ENCODE results near the gene AMDHD2. TPM values are rescaled to one million over a fixed set of nuclear protein-coding genes. Genes with fewer than 3 reads are reported as not detected.
A peak's percentile ranks its signal among the peaks of the same experiment; 100 is the strongest.

Gene AMDHD2
- total RNA-seq, 8 experiments from 2014 or later, result 5.6 to 41.7 (median 14.4) TPM

DNA sequence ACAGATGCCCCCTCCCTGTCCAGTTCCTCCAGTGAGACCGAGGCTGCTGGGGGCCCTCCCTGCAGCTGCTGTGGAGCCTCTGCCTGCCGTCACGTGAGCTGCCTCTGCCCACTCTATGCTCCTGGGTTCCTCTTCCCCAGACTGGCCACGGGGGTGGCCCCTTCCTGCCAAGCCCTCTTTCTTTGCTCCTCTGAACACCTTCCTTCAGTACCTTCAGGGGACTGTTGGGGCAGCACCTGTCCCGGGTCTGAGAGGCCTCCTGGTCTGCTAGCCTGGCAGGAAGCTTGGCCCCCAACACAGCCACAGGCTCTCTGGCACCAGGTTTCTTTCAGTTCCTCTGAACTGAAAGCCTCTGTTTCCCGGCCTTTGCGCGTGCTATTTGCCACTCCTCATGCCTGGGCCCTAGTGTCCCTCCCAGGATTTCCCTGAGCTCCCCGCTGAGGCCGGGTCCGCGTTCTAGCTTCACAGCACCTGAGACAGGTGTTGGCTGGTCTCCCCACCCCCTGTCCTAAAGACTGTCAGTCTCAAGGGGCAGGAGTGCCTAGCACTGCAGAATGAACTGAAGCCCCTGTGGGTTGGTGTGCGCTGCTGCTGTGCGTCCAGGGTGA, 13.0 kb upstream of the AMDHD2 start:
- 53 to 94% (median 75%) methylated on average over 3 to 4 of the region's 14 CpGs; no CpG with 5 or more reads in 7 of the 10 experiments for WGBS, 10 experiments
- Histone ChIP-seq H3K4me1 (replicated peaks in 1 of 2) (peaks cover 9 to 14% of the 10 kb centered on the region in 2 donors), H3K27ac (no peak overlapping the region), H3K4me3 (no peak overlapping the region)
- in situ Hi-C loops (cut with MboI; ENCODE audit: low pct_unique_long_range_greater_than_20kb in 2 of 9, low sequenced_read_pairs in 9 of 9, unreplicated experiment in 9 of 9), result no loop called here
- ATAC-seq (replicated peaks in 6 of 8), result no peak

DNA sequence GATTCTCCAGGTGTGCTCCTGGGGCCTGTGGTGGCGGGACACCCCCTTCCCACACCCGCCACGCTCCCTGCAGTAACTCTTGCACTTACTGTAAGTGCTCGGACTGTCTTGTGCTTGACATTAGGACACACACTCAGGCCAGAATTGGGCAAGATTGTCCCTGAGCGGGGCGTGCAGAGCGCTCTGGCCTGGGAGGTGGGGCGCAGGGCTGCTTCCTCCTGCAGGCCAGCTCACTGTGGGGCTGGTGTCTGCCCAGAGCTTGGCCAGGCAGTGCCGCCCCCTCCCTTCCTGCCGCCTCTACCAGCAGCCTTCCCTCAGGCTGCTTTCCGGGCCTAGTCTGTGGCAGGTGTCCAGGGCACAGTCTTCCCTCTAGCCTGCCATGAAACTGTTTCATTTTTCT, 12.5 kb upstream of the AMDHD2 start:
- no peak for ATAC-seq (replicated peaks in 6 of 8)
- Histone ChIP-seq H3K27ac (no peak overlapping the region), H3K4me3 (no peak overlapping the region), H3K4me1 (replicated peaks in 1 of 2) (peaks cover 13 to 16% of the 10 kb centered on the region in 2 donors)
- in situ Hi-C loops (cut with MboI; ENCODE audit: low pct_unique_long_range_greater_than_20kb in 2 of 9, low sequenced_read_pairs in 9 of 9, unreplicated experiment in 9 of 9), result no loop called here
- WGBS, 10 experiments, result 98 to 100% (median 100%) methylated on average over 1 to 6 of the region's 11 CpGs; no CpG with 5 or more reads in 7 of the 10 experiments

GRCh38 chr16:2508722-2509400, 11.3 kb upstream of the AMDHD2 start:
- Histone ChIP-seq H3K27ac (no peak overlapping the region), H3K4me1 (replicated peaks in 1 of 2) (peaks cover 17% of the 10 kb centered on the region in 2 donors), H3K4me3 (no peak overlapping the region)
- WGBS, 10 experiments, result 79 to 100% (median 94%) methylated on average over 1 to 11 of the region's 18 CpGs; no CpG with 5 or more reads in 6 of the 10 experiments
- no peak for ATAC-seq (replicated peaks in 6 of 8)
- in situ Hi-C loops (cut with MboI; ENCODE audit: low pct_unique_long_range_greater_than_20kb in 2 of 9, low sequenced_read_pairs in 9 of 9, unreplicated experiment in 9 of 9), result no loop called here

- WGBS, 10 experiments, result 20 to 100% (median 47%) methylated on average over 1 to 3 of the region's 24 CpGs; no CpG with 5 or more reads in 7 of the 10 experiments
- H3K27ac ChIP-seq, result no peak overlapping the region
- in situ Hi-C loops (cut with MboI; ENCODE audit: low pct_unique_long_range_greater_than_20kb in 2 of 9, low sequenced_read_pairs in 9 of 9, unreplicated experiment in 9 of 9), result no loop called here
- H3K4me1 ChIP-seq (replicated peaks in 1 of 2), result peaks cover 26 to 28% of the 10 kb centered on the region in 2 donors
- ATAC-seq (replicated peaks in 6 of 8), result peak in 7 of 8 experiments; percentile 5 to 26 (median 16)
- no peak overlapping the region for H3K4me3 ChIP-seq
Observed at GRCh38 chr16:2511128-2511800, 8.9 kb upstream of the AMDHD2 start.

- H3K4me1 ChIP-seq (replicated peaks in 1 of 2), result peaks cover 26 to 28% of the 10 kb centered on the region in 2 donors
- no peak for ATAC-seq (replicated peaks in 6 of 8)
- in situ Hi-C loops (cut with MboI; ENCODE audit: low pct_unique_long_range_greater_than_20kb in 2 of 9, low sequenced_read_pairs in 9 of 9, unreplicated experiment in 9 of 9), result no loop called here
- WGBS, 10 experiments, result 83 to 100% (median 100%) methylated on average over 1 to 5 of the region's 17 CpGs; no CpG with 5 or more reads in 5 of the 10 experiments
- H3K4me3 ChIP-seq, result no peak overlapping the region
- H3K27ac ChIP-seq, result no peak overlapping the region
Observed at GRCh38 chr16:2511996-2512734, 8.0 kb upstream of the AMDHD2 start.

- Histone ChIP-seq H3K4me1 (replicated peaks in 1 of 2) (peaks cover 26 to 28% of the 10 kb centered on the region in 2 donors), H3K4me3 (peak overlapping the region; percentile 80 to 100 (median 93)), H3K27ac (peak overlapping the region; percentile 99)
- ATAC-seq (replicated peaks in 6 of 8), result peak in 3 of 8 experiments; percentile 0 to 2 (median 1)
- 12 to 90% (median 50%) methylated on average over 2 to 5 of the region's 15 CpGs; no CpG with 5 or more reads in 5 of the 10 experiments for WGBS, 10 experiments
- in situ Hi-C loops (cut with MboI; ENCODE audit: low pct_unique_long_range_greater_than_20kb in 2 of 9, low sequenced_read_pairs in 9 of 9, unreplicated experiment in 9 of 9), result no loop called here
Observed at GRCh38 chr16:2512735-2513404, 7.3 kb upstream of the AMDHD2 start.

DNA sequence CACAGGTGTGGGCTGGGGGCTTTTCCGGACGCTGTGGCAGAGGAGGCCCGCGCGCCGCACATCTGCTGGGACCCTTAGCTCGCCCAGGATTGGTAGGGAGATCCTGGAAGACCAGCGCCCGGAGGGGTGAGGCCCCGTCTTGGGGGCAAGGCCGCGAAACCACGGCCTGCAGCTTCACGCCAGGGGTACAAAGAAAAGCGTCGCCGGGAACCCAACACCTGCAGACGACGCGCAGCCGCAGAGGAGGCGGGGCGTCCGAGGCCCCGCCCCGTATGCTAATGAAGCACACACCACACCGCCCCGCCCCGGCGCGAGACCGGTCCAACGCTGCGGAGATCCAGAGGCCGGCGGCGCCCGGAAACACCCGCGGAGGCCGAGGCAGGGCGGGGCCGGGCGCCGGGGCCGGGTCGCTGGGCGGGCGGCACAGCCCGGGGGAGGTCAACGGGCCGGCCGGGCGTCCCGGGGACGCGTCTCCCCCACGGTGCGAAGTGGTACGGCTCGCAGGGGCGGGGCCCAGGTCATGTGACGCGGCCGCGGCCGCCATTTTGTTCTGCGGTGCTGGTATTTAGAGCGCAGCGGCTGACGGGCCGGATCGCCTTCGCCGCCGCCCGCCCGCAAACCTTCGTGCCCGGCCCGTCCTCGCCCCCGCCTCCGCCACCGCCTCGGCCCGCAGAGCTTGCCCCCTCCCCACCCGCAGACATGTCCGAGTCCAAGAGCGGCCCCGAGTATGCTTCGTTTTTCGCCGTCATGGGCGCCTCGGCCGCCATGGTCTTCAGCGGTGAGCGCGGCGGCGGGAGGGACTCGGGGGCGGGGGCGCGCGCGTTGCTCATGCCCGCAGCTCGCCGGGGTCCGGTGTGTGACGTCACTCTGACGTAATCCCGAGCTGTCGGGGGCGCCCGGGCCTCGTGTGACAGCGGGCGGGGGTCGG, 6.5 kb upstream of the AMDHD2 start, which contains the start of gene ATP6V0C:
ATP6V0C (plus strand) TSS at position 548 of the 928 bp plus-strand sequence; CDS start at position 700, 152 bp downstream.
- WGBS, 10 experiments, result no CpG with 5 or more reads among the region's 122 CpGs
- in situ Hi-C loops (cut with MboI; ENCODE audit: low pct_unique_long_range_greater_than_20kb in 2 of 9, low sequenced_read_pairs in 9 of 9, unreplicated experiment in 9 of 9), result no loop called here
- Histone ChIP-seq H3K4me1 (replicated peaks in 1 of 2) (peaks cover 26 to 28% of the 10 kb centered on the region in 2 donors), H3K4me3 (peak within 1 kb of the TSS; percentile 80 to 100 (median 93)), H3K27ac (peak within 1 kb of the TSS; percentile 99)
- peak; percentile 68 to 86 (median 82) for ATAC-seq (replicated peaks in 6 of 8)

GRCh38 chr16:2514333-2515179, 5.6 kb upstream of the AMDHD2 start:
- H3K4me1 ChIP-seq (replicated peaks in 1 of 2), result peaks cover 28% of the 10 kb centered on the region in 2 donors
- peak overlapping the region; percentile 80 to 100 (median 93) for H3K4me3 ChIP-seq
- in situ Hi-C loops (cut with MboI; ENCODE audit: low pct_unique_long_range_greater_than_20kb in 2 of 9, low sequenced_read_pairs in 9 of 9, unreplicated experiment in 9 of 9), result no loop called here
- H3K27ac ChIP-seq, result peak overlapping the region; percentile 99
- peak in 4 of 8 experiments; percentile 0 to 2 (median 0) for ATAC-seq (replicated peaks in 6 of 8)
- WGBS, 10 experiments, result 0 to 24% (median 0%) methylated on average over 2 to 7 of the region's 63 CpGs; no CpG with 5 or more reads in 5 of the 10 experiments

GRCh38 chr16:2515180-2515851, 4.9 kb upstream of the AMDHD2 start:
- peak overlapping the region; percentile 80 to 100 (median 93) for H3K4me3 ChIP-seq
- peak overlapping the region in 1 of 2 donors; percentile 99 for H3K27ac ChIP-seq
- peaks cover 28 to 30% of the 10 kb centered on the region in 2 donors for H3K4me1 ChIP-seq (replicated peaks in 1 of 2)
- peak in 2 of 8 experiments; percentile 3 to 5 for ATAC-seq (replicated peaks in 6 of 8)
- in situ Hi-C loops (cut with MboI; ENCODE audit: low pct_unique_long_range_greater_than_20kb in 2 of 9, low sequenced_read_pairs in 9 of 9, unreplicated experiment in 9 of 9), result no loop called here
- WGBS, 10 experiments, result 0 to 70% (median 63%) methylated on average over 1 to 8 of the region's 14 CpGs; no CpG with 5 or more reads in 4 of the 10 experiments

Measured in motor neuron (in vitro differentiated cells).